Activated gamma-delta T cell treated with anti-CD3 and anti-CD28 coated beads, Interleukin-2, amount 50 U/mL, for 16 hours (primary cell): ENCODE data around the gene GP1BB.

Experiments
- DNase-seq: peaks from one replicate; pipeline ENCODE4 v3.0.0-alpha.2; 2020; ENCODE audit warnings: low read depth

GP1BB gene

GRCh38 chr22:19742160-19743066 is 19.1 kb downstream of the GP1BB start:
- no peak for DNase-seq

GRCh38 chr22:19743081-19743480 is 19.7 kb downstream of the GP1BB start:
- no peak for DNase-seq

- no peak for DNase-seq
These were observed 20.3 kb downstream of the GP1BB start for GRCh38 chr22:19743651-19744050.

GRCh38 chr22:19744350-19745006 is 21.1 kb downstream of the GP1BB start:
- no peak for DNase-seq

- DNase-seq, result no peak
These were observed 22.1 kb downstream of the GP1BB start for GRCh38 chr22:19745155-19746101.

GRCh38 chr22:19746726-19747125 is 23.4 kb downstream of the GP1BB start:
- no peak for DNase-seq

- no peak for DNase-seq
These were observed 24.2 kb downstream of the GP1BB start for GRCh38 chr22:19747551-19747950.

- no peak for DNase-seq
These were observed 24.8 kb downstream of the GP1BB start for GRCh38 chr22:19748139-19748538.

- no peak for DNase-seq
These were observed 25.8 kb downstream of the GP1BB start for GRCh38 chr22:19748991-19749664.

GRCh38 chr22:19749876-19750275 is 26.5 kb downstream of the GP1BB start:
- DNase-seq, result no peak

- DNase-seq, result no peak
These were observed 27.5 kb downstream of the GP1BB start for GRCh38 chr22:19750507-19751490.

- no peak for DNase-seq
These were observed 28.3 kb downstream of the GP1BB start for GRCh38 chr22:19751497-19752245.

GRCh38 chr22:19753090-19753842 is 29.9 kb downstream of the GP1BB start:
- no peak for DNase-seq

- no peak for DNase-seq
These were observed 30.8 kb downstream of the GP1BB start for GRCh38 chr22:19753996-19754700.

GRCh38 chr22:19754701-19755144 is 31.4 kb downstream of the GP1BB start:
- no peak for DNase-seq

GRCh38 chr22:19755145-19755710 is 31.9 kb downstream of the GP1BB start:
- no peak for DNase-seq

- no peak for DNase-seq
These were observed 32.5 kb downstream of the GP1BB start for GRCh38 chr22:19755722-19756287.
